ENCODE data around the gene NADK.
"Not testable (repeated sequence)": the region's sequence is repeated elsewhere in the genome, so short reads cannot be mapped to it uniquely, and the experiment has no call there.

NADK gene

DNA sequence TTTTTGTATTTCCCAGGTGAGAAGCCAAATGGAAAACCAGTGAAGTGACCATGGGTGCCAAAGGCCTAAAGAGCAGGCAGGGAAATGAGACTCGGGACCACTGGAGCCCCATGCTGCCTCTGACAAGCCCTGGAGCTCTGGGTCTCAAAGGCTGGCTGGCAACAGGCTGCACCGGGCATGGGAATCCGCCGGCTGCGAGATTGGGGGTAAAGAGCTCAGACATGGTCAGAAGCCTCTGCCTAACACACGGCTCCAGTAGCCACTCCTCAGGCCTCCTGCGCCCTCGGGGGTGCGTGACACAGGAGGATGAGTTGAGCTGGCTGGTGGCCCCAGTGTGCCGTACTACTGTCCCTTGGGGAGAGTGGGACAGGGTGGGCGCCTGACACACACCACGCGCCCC, 48.0 kb downstream of the NADK start:
- not testable (repeated sequence) for H3K9ac ChIP-seq (ENCODE audit: low read depth, low read length); H3K36me3 ChIP-seq (ENCODE audit: insufficient read depth, low read depth, low read length); H3K27ac ChIP-seq (ENCODE audit: low read length)

DNA sequence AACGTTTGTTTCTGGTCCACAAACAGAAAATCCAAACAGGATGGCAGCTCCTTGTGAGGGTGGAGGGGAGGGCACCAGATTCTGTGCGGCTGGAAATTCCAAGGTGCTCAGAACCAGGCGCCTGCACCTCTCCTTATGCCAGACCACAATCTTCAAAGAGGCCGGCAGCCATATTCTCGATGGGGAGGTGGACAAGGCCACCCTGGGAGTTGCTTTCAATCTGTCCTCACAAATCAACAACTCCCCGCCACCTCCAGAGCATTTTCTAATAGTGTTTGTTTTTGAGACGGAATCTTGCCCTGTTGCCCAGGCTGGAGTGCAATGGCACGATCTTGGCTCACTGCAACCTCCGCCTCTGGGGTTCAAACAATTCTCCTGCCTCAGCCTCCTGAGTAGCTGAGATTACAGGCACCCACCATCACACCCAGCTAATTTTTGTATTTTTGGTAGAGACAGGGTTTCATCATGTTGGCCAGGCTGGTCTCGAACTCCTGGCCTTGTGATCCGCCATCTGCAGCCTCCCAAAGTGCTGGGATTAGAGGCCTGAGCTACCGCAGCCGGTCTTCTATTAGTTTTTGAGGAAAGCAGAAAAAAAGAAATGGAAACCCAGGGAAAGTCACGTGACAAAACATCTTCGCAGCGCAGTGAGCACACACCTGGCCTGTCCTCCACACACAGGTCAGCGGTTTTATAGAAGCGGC, 49.0 kb downstream of the NADK start:
- H3K9ac ChIP-seq (ENCODE audit: low read depth, low read length); H3K4me1 ChIP-seq (ENCODE audit: insufficient read depth, low read length); H3K9me3 ChIP-seq (ENCODE audit: insufficient read depth, low read depth, low read length); H3K27me3 ChIP-seq (ENCODE audit: insufficient read depth, low read length); H3K27ac ChIP-seq (ENCODE audit: low read length); H3K4me3 ChIP-seq (ENCODE audit: low read length); H3K36me3 ChIP-seq (ENCODE audit: insufficient read depth, low read depth, low read length): not testable (repeated sequence)

More for the DNA sequence above, 48.0 kb downstream of the NADK start:
- H3K27me3 ChIP-seq (ENCODE audit: insufficient read depth, low read length); H3K4me3 ChIP-seq (ENCODE audit: low read length); H3K4me1 ChIP-seq (ENCODE audit: insufficient read depth, low read length); H3K9me3 ChIP-seq (ENCODE audit: insufficient read depth, low read depth, low read length): not testable (repeated sequence)

DNA sequence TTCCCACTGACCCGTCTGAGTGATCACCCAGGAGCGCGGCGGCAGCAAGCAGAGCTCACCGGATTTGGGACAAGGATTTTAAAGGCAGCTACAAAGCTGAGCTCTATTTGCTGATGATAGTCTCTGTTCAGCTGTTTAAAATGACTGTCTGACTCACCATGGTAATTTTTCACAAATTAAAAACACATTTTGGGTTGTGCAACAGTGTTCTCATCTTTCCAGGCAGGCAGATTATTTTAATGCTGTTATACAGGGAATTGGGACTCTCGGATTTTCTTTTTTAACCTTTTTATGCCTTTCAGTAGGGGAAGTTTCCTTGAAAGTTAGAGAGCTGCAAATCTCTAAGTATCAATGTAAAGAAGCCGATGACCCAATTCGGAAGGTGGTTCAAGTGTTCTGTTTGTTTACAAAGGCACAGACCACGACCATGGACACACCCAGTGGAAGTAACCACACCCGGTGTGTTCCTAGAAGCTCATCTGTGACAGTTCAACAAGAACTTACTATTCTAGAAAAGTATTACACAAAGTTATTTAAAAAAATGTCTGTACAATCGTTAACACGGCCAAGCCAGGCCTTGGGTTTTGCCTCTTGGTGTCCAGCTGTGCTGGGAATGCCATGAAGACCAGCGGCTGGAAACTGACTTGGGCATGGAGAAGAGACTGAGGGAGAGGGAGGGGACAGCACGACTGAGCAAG, 49.8 kb downstream of the NADK start:
- not testable (repeated sequence) for H3K4me3 ChIP-seq (ENCODE audit: low read length); H3K27ac ChIP-seq (ENCODE audit: low read length); H3K9ac ChIP-seq (ENCODE audit: low read depth, low read length)

DNA sequence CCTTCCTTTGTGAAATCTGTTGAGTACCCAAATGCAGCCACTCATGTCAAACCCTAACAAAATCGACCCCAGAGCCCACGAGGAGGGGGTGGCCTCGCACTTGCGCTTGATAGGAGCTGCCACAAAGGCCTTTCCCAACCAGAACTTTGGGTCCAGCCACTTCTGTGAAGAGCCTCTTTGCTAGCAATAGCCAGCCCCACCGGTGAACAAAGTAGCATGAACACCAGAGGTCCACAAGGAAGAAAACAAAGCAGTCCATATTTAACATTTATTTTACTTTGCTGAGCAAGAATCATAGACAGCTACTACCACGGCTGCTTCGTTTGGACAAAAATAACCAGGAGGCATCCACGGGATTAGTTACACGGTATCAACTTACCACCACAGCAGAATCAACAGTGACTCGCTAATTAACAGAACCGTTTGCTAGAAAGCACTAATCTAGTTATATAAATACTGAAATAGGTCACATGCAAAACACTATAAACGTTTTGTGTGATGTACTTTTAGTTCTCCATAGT, 51.1 kb downstream of the NADK start:
- not testable (repeated sequence) for H3K27me3 ChIP-seq (ENCODE audit: insufficient read depth, low read length); H3K4me1 ChIP-seq (ENCODE audit: insufficient read depth, low read length); H3K9me3 ChIP-seq (ENCODE audit: insufficient read depth, low read depth, low read length); H3K9ac ChIP-seq (ENCODE audit: low read depth, low read length); H3K36me3 ChIP-seq (ENCODE audit: insufficient read depth, low read depth, low read length); H3K27ac ChIP-seq (ENCODE audit: low read length); H3K4me3 ChIP-seq (ENCODE audit: low read length)

More for the DNA sequence above, 49.8 kb downstream of the NADK start:
- not testable (repeated sequence) for H3K27me3 ChIP-seq (ENCODE audit: insufficient read depth, low read length); H3K4me1 ChIP-seq (ENCODE audit: insufficient read depth, low read length); H3K9me3 ChIP-seq (ENCODE audit: insufficient read depth, low read depth, low read length); H3K36me3 ChIP-seq (ENCODE audit: insufficient read depth, low read depth, low read length)

DNA sequence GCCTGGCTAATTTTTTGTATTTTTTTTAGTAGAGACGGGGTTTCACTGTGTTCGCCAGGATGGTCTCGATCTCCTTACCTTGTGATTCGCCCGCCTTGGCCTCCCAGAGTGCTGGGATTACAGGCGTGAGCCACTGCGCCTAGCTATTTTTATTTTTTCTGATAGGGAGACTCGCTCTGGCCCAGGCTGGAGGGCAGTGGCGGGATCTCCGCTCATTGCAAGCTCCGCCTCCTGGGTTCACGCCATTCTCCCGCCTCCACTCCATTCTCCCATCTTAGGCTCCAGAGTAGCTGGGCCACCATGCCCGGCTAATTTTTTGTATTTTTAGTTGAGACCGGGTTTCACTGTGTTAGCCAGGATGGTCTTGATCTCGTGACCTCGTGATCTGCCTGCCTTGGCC, 52.2 kb downstream of the NADK start:
- not testable (repeated sequence) for H3K4me1 ChIP-seq (ENCODE audit: insufficient read depth, low read length); H3K9me3 ChIP-seq (ENCODE audit: insufficient read depth, low read depth, low read length); H3K4me3 ChIP-seq (ENCODE audit: low read length); H3K27ac ChIP-seq (ENCODE audit: low read length); H3K36me3 ChIP-seq (ENCODE audit: insufficient read depth, low read depth, low read length); H3K27me3 ChIP-seq (ENCODE audit: insufficient read depth, low read length); H3K9ac ChIP-seq (ENCODE audit: low read depth, low read length)

DNA sequence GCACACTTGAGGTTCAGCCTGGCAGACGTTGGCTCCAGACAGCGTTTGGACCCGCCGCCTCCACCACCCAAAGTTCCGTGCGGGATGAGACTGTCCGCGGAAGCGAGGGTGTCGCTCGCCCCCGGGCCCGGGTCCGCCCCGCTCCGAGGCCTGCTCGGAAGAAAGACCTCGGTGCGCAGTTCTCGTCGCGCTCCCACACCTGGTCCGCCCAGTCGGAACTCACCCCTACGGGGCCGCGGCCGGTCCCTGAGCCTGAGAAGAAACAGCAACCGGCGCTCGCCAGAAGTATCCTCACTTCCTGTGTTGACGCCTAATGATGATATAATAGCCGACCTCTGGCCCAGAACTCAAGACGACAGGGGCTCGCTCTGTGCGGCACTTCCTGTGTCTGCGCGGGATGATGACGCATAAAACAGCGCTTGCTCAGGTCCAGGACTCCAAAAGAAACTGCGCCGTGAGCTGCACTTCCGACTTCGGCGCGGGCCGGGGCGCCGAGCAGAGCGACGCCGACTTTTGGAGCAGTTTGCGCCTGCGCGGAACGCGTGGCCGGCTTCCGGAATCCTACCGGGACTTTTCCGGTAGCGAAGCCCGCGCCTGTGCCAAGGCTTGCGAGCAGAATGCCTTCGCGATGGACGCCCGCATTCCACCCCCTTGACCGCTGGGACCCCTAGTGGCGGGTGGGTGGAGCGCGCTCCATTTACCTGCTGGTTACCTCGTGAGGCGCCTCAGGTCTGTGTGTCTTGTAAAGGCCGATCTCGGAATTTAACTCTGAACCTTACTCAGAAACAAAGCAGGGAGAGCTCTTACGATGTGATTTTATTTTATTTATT, 54.0 kb downstream of the NADK start, which contains the start of gene CDK11A:
Gene CDK11A, minus strand, starts transcription at position 323 of the 830 bp plus-strand sequence. CDS start 1,539 bp downstream, outside the sequence.
- peak within 1 kb of the TSS; percentile 51; the same call in 1 of the 2 replicates for H3K9ac ChIP-seq (ENCODE audit: low read depth, low read length)
- H3K27ac ChIP-seq (ENCODE audit: low read length), result not testable (repeated sequence)

DNA sequence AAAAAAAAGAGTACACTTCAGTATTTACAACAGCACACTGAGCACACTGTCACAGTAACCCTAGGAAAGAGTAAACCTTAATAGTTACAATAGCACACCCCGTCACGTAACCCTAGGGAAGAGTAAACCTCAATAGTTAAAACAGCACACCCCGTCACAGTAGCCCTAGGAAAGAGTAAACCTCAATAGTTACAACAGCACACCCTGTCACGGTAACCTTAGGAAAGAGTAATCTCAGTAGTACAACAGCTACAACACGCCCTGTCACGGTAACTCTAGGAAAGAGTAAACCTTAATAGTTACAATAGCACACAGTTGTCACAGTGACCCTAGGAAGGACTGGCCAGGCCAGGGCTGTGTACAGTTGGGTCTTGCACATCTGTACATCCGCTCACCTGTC, 57.1 kb downstream of the NADK start:
- Histone ChIP-seq H3K27ac (ENCODE audit: low read length) (no peak overlapping the region), H3K36me3 (ENCODE audit: insufficient read depth, low read depth, low read length) (peaks cover 14% of the 10 kb centered on the region), H3K9ac (ENCODE audit: low read depth, low read length) (no peak overlapping the region), H3K9me3 (ENCODE audit: insufficient read depth, low read depth, low read length) (no peaks in the 10 kb centered on the region), H3K4me3 (ENCODE audit: low read length) (no peak overlapping the region), H3K4me1 (ENCODE audit: insufficient read depth, low read length) (no peaks in the 10 kb centered on the region), H3K27me3 (ENCODE audit: insufficient read depth, low read length) (no peaks in the 10 kb centered on the region)

More for the DNA sequence above, 54.0 kb downstream of the NADK start, which contains the start of gene CDK11A:
- H3K4me3 ChIP-seq (ENCODE audit: low read length), result peak within 1 kb of the TSS; percentile 66
- not testable (repeated sequence) for H3K27me3 ChIP-seq (ENCODE audit: insufficient read depth, low read length); H3K9me3 ChIP-seq (ENCODE audit: insufficient read depth, low read depth, low read length); H3K4me1 ChIP-seq (ENCODE audit: insufficient read depth, low read length); H3K36me3 ChIP-seq (ENCODE audit: insufficient read depth, low read depth, low read length)

DNA sequence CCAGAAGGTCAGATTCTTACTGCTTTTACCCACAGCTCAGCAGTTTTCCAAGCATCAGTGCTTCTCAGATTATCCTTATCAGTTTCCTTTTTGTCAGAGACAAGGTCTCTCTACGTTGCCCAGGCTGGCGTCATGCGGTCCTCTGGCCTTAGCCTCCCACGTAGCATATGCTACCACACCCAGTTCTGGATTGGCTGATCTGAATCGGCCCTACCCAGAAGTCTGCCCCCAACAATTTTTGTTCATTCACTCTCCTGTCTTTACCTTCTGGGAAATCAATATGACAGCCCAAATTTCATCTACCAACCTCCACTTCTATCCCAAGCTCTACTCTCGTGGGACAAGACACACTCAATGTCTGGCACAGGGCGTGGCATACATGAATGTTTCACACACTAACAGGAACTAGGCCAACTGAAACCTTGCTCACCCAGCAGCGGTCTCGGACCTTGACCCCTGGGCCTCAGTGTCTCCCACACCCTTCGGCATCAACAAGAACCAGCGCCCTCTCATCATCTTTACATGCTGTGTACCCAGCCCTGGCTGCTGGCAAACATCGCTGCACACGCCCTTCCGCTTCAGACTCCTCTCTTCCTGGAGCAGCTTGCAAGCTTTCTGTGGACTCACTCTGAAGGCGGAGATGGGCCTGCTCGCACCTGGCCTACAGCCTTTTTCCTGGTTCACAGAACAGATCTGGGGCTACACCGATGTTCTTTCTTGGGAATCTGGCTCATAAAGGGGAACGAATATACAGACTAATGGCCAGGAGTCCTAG, 63.0 kb downstream of the NADK start:
- H3K9ac ChIP-seq (ENCODE audit: low read depth, low read length); H3K4me3 ChIP-seq (ENCODE audit: low read length); H3K27ac ChIP-seq (ENCODE audit: low read length); H3K4me1 ChIP-seq (ENCODE audit: insufficient read depth, low read length); H3K27me3 ChIP-seq (ENCODE audit: insufficient read depth, low read length); H3K9me3 ChIP-seq (ENCODE audit: insufficient read depth, low read depth, low read length); H3K36me3 ChIP-seq (ENCODE audit: insufficient read depth, low read depth, low read length): not testable (repeated sequence)

DNA sequence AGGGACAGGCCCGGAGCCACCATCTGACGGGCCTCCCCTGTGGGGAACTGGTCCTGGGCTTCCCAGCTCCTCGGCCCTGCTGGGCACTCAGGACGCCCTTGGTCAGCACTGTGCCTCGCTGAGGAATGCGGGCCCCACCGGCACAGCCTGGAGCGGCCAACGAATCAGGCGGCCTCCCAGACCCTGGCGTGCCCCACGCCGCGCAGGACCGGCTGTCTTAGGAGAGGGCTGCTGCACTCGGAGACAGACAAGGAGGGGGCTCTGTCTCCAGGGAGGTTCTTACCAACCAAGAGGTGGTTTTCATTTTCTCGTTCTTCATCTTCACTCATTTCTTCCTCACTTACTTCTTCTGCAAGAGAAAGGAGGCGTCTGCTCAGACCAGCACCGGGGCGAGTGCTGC, 70.4 kb downstream of the NADK start:
- not testable (repeated sequence) for H3K9ac ChIP-seq (ENCODE audit: low read depth, low read length); H3K9me3 ChIP-seq (ENCODE audit: insufficient read depth, low read depth, low read length); H3K27me3 ChIP-seq (ENCODE audit: insufficient read depth, low read length); H3K4me3 ChIP-seq (ENCODE audit: low read length); H3K4me1 ChIP-seq (ENCODE audit: insufficient read depth, low read length); H3K27ac ChIP-seq (ENCODE audit: low read length); H3K36me3 ChIP-seq (ENCODE audit: insufficient read depth, low read depth, low read length)

DNA sequence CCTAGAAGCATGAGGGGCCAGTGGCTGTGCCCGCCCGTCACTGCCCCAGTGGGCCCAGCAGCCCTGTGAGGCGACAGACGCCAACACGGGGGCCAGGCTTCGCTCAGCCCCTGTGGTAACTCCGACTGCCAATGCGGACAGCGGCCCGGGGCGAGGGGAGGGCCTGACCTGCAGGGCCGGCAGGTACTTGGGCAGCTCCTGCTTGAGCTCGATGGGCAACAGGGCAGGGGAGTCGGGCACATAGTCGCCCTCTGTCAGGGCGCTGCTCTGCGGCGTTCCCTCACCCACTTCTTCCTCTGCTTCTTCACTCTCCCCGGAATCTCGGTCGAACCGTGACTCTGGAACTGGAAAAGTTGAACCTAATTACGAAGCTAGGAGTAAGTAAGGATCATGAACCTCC, 71.0 kb downstream of the NADK start:
- not testable (repeated sequence) for H3K4me3 ChIP-seq (ENCODE audit: low read length); H3K9me3 ChIP-seq (ENCODE audit: insufficient read depth, low read depth, low read length); H3K9ac ChIP-seq (ENCODE audit: low read depth, low read length); H3K4me1 ChIP-seq (ENCODE audit: insufficient read depth, low read length); H3K27ac ChIP-seq (ENCODE audit: low read length); H3K27me3 ChIP-seq (ENCODE audit: insufficient read depth, low read length); H3K36me3 ChIP-seq (ENCODE audit: insufficient read depth, low read depth, low read length)

DNA sequence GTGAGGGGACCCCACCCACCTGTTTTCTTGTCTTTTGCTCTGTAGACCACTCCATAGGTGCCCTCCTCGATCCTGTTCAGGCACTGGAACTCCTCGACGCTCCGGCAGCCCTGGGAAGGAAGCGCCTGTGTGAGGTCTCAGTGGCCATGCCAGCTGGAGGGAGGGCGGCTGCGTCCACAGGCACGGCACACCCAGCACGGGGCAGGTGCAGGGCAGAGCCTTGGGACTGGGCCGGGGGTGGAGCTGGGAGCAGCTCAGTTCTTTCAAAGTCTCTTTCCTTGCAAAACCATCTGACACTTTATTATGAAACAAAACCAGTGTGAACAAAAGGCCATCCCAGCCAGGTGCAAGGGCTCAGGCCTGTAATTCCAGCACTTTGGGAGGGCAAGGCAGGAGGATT, 72.6 kb downstream of the NADK start:
- H3K4me1 ChIP-seq (ENCODE audit: insufficient read depth, low read length); H3K36me3 ChIP-seq (ENCODE audit: insufficient read depth, low read depth, low read length): not testable (repeated sequence)

More for the DNA sequence above, 72.6 kb downstream of the NADK start:
- not testable (repeated sequence) for H3K9ac ChIP-seq (ENCODE audit: low read depth, low read length); H3K27ac ChIP-seq (ENCODE audit: low read length); H3K27me3 ChIP-seq (ENCODE audit: insufficient read depth, low read length); H3K9me3 ChIP-seq (ENCODE audit: insufficient read depth, low read depth, low read length); H3K4me3 ChIP-seq (ENCODE audit: low read length)

Measured in iPS-20b (cell line).